ENCODE results near the gene LPIN3. TPM values are rescaled to one million over a fixed set of nuclear protein-coding genes. Genes with fewer than 3 reads are reported as not detected.

LPIN3 gene
- total RNA-seq, 1 donor from 2014 or later, result 63.0 TPM

GRCh38 chr20:41316602-41317545, 23.7 kb upstream of the LPIN3 start:
- peak overlapping the region; percentile 87 to 90 for H3K27ac ChIP-seq
- peak overlapping the region; percentile 94 for H3K4me3 ChIP-seq
- peak; percentile 17 to 88 for DNase-seq (ENCODE audit: low spot score in 2 of 2)
- intact Hi-C loops (cut with DNase I), result loop anchor here (1.0 to 5.0 kb wide), 4 partner anchors 12 to 85 kb away; partner anchors contain the start of gene LPIN3
- no peaks in the 10 kb centered on the region for H3K9me3 ChIP-seq
- no peaks in the 10 kb centered on the region for H3K36me3 ChIP-seq
- peaks cover 0 to 22% of the 10 kb centered on the region in 2 donors for H3K4me1 ChIP-seq
- H3K27me3 ChIP-seq, result no peaks in the 10 kb centered on the region
- TF ChIP-seq, protein P1, sequence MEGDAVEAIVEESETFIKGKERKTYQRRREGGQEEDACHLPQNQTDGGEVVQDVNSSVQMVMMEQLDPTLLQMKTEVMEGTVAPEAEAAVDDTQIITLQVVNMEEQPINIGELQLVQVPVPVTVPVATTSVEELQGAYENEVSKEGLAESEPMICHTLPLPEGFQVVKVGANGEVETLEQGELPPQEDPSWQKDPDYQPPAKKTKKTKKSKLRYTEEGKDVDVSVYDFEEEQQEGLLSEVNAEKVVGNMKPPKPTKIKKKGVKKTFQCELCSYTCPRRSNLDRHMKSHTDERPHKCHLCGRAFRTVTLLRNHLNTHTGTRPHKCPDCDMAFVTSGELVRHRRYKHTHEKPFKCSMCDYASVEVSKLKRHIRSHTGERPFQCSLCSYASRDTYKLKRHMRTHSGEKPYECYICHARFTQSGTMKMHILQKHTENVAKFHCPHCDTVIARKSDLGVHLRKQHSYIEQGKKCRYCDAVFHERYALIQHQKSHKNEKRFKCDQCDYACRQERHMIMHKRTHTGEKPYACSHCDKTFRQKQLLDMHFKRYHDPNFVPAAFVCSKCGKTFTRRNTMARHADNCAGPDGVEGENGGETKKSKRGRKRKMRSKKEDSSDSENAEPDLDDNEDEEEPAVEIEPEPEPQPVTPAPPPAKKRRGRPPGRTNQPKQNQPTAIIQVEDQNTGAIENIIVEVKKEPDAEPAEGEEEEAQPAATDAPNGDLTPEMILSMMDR (IDR thresholded peaks at IDR 0.05), result no peak

GRCh38 chr20:41317546-41318270, 22.9 kb upstream of the LPIN3 start, which contains the start of gene ZHX3:
ZHX3 (minus strand) TSS chr20:41317731; CDS start chr20:41204916, 112,815 bp downstream.
- peak within 1 kb of the TSS; percentile 87 to 90 for H3K27ac ChIP-seq
- H3K36me3 ChIP-seq, result no peaks in the 10 kb centered on the region
- intact Hi-C loops (cut with DNase I), result loop anchor here (1.0 to 5.0 kb wide), 4 partner anchors 12 to 85 kb away; partner anchors contain the start of gene LPIN3
- H3K9me3 ChIP-seq, result no peaks in the 10 kb centered on the region
- no peaks in the 10 kb centered on the region for H3K27me3 ChIP-seq
- peaks cover 0 to 22% of the 10 kb centered on the region in 2 donors for H3K4me1 ChIP-seq
- peak within 1 kb of the TSS; percentile 94 for H3K4me3 ChIP-seq
- TF ChIP-seq, protein P1 (IDR thresholded peaks at IDR 0.05), result no peak
- DNase-seq (ENCODE audit: low spot score in 2 of 2), result peak; percentile 85 to 98

- Histone ChIP-seq H3K9me3 (no peaks in the 10 kb centered on the region), H3K36me3 (no peaks in the 10 kb centered on the region), H3K27me3 (no peaks in the 10 kb centered on the region), H3K4me1 (peaks cover 0 to 22% of the 10 kb centered on the region in 2 donors), H3K27ac (peak overlapping the region; percentile 78 to 90), H3K4me3 (peak overlapping the region; percentile 94)
- intact Hi-C loops (cut with DNase I), result loop anchor here (5.0 kb wide), 1 partner anchor 86 kb away; no protein-coding TSS in a partner anchor
- TF ChIP-seq, protein P1 (IDR thresholded peaks at IDR 0.05), result no peak
- no peak for DNase-seq (ENCODE audit: low spot score in 2 of 2)
Measured at GRCh38 chr20:41318271-41318649, 22.4 kb upstream of the LPIN3 start.

GRCh38 chr20:41320441-41320840, 20.2 kb upstream of the LPIN3 start:
- Histone ChIP-seq H3K4me1 (peaks cover 0 to 8% of the 10 kb centered on the region in 2 donors), H3K9me3 (no peaks in the 10 kb centered on the region), H3K27ac (peak overlapping the region in 1 of 2 donors; percentile 11), H3K27me3 (no peaks in the 10 kb centered on the region), H3K36me3 (no peaks in the 10 kb centered on the region), H3K4me3 (no peak overlapping the region)
- intact Hi-C loops (cut with DNase I), result no loop called here
- TF ChIP-seq, protein P1 (IDR thresholded peaks at IDR 0.05), result no peak
- no peak for DNase-seq (ENCODE audit: low spot score in 2 of 2)

DNA sequence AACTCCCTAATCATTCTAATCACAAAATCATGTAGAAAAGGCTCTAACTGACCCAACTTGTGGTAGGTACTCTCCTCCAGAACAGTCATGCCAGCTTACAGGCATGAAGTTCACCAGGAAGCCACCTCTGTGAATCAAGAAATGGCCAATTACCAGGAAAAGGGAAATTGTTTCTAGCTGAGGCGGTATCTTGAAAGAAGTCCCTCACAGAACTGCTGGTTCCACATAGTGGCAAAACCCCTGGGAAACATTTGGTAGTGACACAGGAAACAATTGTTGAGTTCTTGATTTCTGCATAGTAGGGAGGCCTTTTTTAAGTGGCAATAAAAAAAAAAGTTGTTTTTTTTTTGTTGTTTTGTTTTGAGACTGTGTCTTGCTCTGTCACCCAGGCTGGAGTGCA, 19.6 kb upstream of the LPIN3 start:
- Histone ChIP-seq H3K27ac (peak overlapping the region in 1 of 2 donors; percentile 11), H3K27me3 (no peaks in the 10 kb centered on the region), H3K36me3 (no peaks in the 10 kb centered on the region), H3K4me3 (no peak overlapping the region), H3K9me3 (no peaks in the 10 kb centered on the region), H3K4me1 (peaks cover 0 to 3% of the 10 kb centered on the region in 2 donors)
- intact Hi-C loops (cut with DNase I), result no loop called here
- DNase-seq (ENCODE audit: low spot score in 2 of 2), result no peak
- TF ChIP-seq, protein P1 (IDR thresholded peaks at IDR 0.05), result no peak
